HG02981 (cell line): ENCODE measurements around the gene SUGP1.
"Not testable (repeated sequence)": the region's sequence is repeated elsewhere in the genome, so short reads cannot be mapped to it uniquely, and the experiment has no call there.

Experiments
- ATAC-seq: cut with Tn5 transposase; IDR thresholded peaks from one replicate; pipeline ENCODE4 v1.9.1; 2021; ENCODE audit warnings: mild to moderate bottlenecking, moderate library complexity; ENCODE audit not compliant: unreplicated experiment

SUGP1 gene, protein sequence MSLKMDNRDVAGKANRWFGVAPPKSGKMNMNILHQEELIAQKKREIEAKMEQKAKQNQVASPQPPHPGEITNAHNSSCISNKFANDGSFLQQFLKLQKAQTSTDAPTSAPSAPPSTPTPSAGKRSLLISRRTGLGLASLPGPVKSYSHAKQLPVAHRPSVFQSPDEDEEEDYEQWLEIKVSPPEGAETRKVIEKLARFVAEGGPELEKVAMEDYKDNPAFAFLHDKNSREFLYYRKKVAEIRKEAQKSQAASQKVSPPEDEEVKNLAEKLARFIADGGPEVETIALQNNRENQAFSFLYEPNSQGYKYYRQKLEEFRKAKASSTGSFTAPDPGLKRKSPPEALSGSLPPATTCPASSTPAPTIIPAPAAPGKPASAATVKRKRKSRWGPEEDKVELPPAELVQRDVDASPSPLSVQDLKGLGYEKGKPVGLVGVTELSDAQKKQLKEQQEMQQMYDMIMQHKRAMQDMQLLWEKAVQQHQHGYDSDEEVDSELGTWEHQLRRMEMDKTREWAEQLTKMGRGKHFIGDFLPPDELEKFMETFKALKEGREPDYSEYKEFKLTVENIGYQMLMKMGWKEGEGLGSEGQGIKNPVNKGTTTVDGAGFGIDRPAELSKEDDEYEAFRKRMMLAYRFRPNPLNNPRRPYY

DNA sequence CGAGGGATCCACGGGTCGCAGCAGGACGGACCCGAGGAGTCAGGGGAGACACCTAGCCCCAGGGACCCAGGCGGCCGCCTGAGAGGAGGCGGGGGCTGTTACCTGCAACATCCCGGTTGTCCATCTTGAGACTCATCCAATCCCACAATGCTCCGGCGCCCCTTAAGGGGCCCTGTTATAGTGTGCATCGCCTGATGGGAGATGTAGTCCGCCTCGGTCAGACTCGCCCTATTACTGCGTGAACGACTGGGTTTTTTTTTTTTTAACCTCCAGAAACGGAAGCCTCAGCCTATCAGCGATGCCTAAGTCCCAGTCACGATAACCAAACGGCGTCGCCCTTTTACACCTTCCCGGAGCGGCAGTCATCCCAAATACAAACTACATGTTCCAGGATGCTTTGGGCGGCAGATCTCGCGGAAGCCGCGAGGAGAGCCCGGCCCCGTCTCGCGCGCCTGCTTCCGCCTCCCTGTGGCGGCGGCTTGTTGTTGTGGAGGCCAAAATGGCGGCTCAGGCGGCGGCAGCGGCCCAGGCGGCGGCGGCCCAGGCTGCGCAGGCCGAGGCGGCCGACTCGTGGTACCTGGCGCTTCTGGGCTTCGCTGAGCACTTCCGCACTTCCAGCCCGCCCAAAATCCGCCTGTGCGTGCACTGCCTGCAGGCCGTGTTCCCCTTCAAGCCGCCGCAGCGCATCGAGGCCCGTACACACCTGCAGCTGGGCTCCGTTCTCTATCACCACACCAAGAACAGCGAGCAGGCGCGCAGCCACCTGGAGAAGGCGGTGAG is at the start of gene SUGP1, which contains the start of gene MAU2:
TSS of gene SUGP1 (minus strand) at position 149 of the 780 bp plus-strand sequence. CDS start at position 136, 13 bp downstream.
TSS of gene MAU2 (plus strand) at position 469 of the 780 bp plus-strand sequence. CDS start at position 500, 31 bp downstream.
- ATAC-seq = peak; percentile 88

DNA sequence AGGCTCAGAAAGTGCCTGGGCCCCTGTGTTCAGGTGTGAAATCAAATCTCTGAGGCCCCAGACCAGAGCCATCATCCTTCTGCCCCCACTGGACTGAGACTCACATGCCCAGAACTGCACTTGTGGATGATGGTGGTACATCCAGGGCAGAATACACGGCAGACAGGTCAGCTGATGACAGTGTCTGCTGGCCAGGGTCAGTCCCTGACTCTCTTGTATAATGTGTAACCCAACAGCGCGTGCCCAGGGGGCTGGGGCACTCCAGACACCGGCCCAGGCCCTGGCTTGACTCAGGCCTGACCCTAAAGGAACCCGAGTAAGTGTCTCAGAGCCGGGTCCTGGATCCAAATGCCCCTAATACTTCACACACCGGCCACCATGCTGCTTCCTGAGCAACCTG is 47.8 kb upstream of the SUGP1 start:
- ATAC-seq = no peak

DNA sequence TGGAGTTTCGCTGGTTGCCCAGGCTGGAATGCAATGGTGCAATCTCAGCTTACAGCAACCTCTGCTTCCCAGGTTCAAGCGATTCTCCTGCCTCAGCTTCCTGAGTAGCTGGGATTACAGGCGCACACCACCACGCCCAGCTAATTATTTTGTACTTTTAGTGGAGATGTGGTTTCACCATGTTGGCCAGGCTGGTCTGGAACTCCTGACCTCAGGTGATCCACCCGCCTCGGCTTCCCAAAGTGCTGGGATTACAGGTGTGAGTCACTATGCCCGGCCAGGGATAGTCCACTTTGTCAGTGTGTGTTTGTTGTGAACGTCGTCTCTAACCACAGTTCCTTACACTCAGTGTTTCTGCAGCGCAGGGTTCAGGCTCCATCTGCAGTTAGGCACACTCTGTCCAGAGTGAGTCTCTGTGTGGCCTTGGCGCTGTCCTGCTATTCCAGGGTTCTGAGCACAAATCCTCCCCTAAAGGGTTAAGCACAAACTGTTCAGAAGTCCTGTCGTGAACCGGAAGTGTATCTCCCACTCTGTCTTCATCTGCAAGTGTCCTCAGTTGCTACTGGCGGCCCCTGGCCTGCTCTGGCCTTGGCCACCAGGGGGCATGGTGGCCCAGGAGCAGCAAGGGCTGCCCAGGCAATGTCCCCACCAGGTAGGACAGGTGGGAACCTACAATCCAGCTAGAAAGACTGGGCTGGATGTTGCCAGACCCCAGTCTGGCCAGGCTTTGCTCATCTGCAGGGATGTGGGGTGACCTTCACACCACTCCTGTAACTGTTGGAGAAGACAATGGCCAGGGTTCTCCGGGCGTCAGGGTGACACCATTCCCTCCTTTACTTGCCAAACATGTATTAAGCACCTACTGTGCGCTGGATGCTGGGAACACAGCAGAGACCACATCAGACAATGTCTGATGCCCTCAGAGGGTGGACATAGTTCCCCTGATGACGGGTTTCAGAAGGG is 46.4 kb upstream of the SUGP1 start:
- ATAC-seq = peak; percentile 57

- ATAC-seq = no peak
Observed at GRCh38 chr19:19362075-19362474, 41.8 kb upstream of the SUGP1 start.

GRCh38 chr19:19361075-19361594 is 40.8 kb upstream of the SUGP1 start:
- ATAC-seq = peak; percentile 58

DNA sequence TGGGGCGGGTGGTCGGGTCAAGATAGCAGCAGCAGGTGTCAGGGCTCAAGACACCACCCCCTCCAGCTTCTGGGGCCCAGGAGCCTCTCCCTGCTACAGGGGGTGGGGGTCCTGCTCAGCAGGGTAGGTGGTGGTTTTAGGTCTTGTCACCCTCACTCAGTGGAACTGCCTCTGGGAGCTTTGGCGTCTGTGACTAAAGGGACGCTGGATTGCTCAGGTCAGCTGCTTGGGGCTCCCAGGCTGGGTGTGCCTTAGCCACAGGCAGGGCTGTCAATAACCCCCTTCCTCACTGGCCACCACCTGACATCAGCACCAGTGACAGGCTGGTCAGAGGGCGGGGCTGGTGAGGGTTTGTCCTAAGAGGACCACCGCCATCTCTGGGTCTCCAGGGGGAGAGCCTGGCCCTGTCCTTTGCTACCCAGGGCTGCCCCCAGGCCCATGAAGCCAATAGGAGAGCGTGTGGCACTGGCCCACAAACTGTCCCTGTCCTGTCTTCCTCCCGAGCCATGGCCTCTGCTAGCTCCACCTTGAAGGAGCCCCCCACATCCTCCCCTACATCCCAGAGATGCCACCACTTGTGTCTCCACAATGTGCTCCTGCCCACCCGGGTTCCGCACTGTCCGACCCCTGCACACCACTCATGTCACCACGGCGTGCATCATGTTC is 36.7 kb upstream of the SUGP1 start:
- no peak for ATAC-seq

GRCh38 chr19:19356500-19356899 is 36.2 kb upstream of the SUGP1 start:
- no peak for ATAC-seq

GRCh38 chr19:19355606-19356139 is 35.4 kb upstream of the SUGP1 start:
- no peak for ATAC-seq

DNA sequence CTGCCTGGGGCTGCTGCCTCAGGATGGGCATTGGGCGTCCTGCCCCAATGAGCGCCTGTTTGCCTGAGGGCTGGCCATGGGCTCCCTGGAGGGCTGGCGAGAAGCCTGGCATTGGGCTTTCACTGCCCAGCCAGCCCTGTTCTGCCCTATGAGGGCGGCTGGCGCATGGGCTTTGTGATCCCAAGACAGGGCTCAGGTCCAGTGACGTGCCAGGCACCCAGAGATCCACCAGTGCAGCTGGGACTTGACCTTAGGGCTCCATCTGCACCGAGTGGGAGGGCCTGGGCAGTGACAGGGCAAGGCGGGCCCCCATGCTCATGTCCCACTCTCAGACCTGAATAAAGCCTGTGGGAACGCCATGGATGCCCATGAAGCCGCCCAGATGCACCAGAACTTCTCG is 34.6 kb upstream of the SUGP1 start:
- no peak for ATAC-seq

DNA sequence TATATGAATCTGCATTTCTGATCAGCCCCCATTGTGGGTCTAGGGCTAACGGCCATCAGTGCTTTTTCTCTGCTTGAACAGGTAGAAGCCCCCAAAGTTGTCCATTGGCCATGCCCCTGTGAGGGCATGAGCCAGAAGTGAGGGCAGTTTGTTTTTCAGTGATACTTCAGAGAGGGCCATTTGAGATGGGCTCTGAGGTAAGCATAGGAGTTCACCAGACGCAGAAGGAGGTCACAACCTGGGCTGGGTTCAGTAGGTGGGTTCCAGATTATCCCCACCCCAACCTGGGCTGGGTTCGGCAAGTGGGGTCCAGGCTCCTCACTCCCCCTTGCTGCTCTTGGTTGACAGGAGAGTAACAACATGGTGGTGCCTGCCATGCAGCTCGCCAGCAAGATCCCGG is 33.7 kb upstream of the SUGP1 start:
- ATAC-seq = no peak

DNA sequence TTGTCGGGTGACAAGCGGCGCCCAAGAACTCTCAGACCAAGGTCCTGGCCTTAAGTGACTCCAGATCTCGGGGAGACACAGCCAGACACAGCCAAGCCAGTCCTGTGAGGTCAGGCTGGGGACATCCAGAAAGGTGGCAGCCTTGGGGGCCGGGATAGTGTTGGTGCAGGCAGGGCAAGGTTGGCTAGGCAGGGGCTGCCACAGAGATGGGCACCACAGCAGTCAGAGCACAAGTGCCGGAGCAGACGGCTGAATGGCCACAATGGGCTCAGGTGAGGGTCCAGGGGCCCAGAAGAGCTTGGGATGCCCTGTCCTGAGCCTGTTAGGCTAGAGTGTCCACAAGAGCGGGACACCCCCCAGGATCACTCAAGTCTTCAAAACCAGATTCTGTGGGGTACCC is 32.5 kb upstream of the SUGP1 start:
- no peak for ATAC-seq

DNA sequence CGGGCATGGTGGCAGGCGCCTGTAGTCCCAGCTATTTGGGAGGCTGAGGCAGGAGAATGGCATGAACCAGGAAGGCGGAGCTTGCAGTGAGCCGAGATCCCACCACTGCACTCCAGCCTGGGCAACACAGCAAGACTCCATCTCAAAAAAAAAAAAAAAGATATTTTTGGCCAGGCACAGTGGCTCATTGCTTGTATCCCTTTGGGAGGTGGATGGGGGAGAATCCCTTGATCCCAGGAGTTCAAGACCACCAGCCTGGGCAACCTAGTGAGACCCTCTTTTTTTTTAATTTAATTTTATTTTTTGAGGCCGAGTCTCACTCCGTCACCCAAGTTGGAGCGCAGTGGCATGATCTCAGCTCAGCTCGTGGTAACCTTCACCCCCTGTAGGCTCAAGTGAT is 30.4 kb upstream of the SUGP1 start:
- not testable (repeated sequence) for ATAC-seq

DNA sequence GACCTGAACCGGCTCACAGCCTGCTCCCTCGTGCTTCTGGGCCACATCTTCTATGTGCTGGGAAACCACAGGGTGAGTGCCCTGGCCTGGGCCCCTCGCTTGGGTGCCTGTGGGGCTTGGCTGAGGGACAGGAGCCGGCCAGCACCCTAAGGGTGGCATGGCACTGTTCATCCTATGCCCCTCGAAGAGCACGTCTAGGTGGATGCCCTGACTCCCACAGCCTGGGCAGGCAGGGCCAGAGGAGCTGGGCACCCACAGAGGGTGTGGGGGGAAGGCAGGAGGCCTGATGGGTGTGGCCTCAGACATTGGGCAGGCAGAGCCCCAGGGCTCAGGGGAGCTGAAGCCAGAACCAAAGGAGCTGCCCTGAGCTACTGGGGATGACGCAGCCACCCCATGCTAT is 29.1 kb upstream of the SUGP1 start:
- no peak for ATAC-seq

GRCh38 chr19:19348266-19348665 is 28.0 kb upstream of the SUGP1 start:
- no peak for ATAC-seq

GRCh38 chr19:19347401-19348110 is 27.2 kb upstream of the SUGP1 start:
- ATAC-seq = no peak

DNA sequence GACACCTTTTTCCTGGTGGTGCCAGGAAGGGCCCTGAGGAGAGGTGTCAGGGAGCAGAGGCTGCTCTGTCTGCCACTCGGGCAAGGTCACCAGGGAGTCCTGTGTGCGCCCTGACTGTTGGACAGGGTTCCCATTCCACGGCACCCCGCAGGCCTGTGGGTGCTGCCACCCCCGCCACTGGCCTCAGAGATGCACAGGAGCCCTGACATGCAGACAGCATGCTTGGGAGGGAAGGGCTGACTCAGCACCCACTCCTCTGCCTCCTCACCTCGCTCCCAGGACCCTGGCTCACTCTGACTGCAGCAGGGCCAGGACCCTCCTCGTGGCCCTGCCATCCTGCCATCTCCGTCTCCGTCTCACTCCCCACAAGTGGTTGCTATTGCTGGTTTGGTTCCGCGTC is 25.7 kb upstream of the SUGP1 start:
- ATAC-seq = no peak

GRCh38 chr19:19345232-19345631 is 24.9 kb upstream of the SUGP1 start:
- ATAC-seq = no peak

DNA sequence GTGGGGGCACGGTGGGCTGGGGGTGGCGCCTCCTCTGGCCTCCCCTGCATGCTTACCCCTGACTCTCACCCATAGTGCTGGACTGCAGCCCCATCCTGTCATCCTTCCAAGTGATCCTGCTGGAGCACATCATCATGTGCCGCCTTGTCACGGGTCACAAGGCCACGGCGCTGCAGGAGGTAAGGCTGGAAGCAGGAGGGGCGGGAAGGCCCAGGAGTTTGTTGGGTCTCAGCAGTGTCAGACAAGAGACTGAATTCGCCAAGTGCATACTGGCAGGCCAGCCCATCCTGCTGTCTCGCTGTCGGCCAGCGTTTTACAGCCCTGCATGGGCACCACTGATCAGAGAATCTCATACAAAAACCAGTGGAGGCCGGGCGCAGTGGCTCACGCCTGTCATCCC is 23.5 kb upstream of the SUGP1 start:
- no peak for ATAC-seq

GRCh38 chr19:19343016-19343362 is 22.7 kb upstream of the SUGP1 start:
- no peak for ATAC-seq
